ENCODE measurements around the gene TSHZ2. TPM values are rescaled to one million over a fixed set of nuclear protein-coding genes. Genes with fewer than 3 reads are reported as not detected.
"Not testable (repeated sequence)": the region's sequence is repeated elsewhere in the genome, so short reads cannot be mapped to it uniquely, and the experiment has no call there.

The TSHZ2 gene
- total and polyA plus RNA-seq, 7 donors, result 1.2 to 32.7 (median 14.0) TPM

DNA sequence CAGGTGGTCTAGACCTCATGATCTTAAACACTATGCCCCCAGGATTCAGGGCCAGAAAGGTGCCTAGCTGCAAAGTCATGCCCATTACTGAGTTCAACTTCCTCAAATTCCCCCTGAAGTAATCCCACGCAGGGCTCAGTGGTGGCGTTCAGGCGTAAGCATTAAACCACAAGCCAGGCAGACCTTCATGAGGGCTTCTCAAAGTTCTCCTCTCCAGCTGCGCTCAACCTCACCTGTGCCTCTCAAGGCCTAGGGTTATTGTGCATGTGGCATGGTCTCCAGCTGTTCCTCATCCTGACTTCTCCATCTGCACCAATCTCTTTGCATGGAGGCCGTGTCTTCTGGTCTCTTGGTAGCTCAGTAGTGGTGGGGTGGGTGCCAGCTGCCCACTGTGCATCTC, 113.6 kb downstream of the TSHZ2 start:
- H3K27me3 ChIP-seq, result no peaks in the 10 kb centered on the region
- intact Hi-C loops (cut with DNase I), result no loop called here
- TF ChIP-seq, protein P1, sequence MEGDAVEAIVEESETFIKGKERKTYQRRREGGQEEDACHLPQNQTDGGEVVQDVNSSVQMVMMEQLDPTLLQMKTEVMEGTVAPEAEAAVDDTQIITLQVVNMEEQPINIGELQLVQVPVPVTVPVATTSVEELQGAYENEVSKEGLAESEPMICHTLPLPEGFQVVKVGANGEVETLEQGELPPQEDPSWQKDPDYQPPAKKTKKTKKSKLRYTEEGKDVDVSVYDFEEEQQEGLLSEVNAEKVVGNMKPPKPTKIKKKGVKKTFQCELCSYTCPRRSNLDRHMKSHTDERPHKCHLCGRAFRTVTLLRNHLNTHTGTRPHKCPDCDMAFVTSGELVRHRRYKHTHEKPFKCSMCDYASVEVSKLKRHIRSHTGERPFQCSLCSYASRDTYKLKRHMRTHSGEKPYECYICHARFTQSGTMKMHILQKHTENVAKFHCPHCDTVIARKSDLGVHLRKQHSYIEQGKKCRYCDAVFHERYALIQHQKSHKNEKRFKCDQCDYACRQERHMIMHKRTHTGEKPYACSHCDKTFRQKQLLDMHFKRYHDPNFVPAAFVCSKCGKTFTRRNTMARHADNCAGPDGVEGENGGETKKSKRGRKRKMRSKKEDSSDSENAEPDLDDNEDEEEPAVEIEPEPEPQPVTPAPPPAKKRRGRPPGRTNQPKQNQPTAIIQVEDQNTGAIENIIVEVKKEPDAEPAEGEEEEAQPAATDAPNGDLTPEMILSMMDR (IDR thresholded peaks at IDR 0.05), result no peak
- TF ChIP-seq POLR2A (IDR thresholded peaks at IDR 0.05), result no peak
- no peak for TF ChIP-seq POLR2AphosphoS5 (IDR thresholded peaks at IDR 0.05)
- no peak for TF ChIP-seq EP300 (IDR thresholded peaks at IDR 0.05)
- peaks cover 0 to 4% (median 0%) of the 10 kb centered on the region in 4 donors for H3K4me1 ChIP-seq
- H3K27ac ChIP-seq, result no peak overlapping the region
- no peaks in the 10 kb centered on the region for H3K9me3 ChIP-seq
- 69 to 85% methylated on average over 5 of the region's 5 CpGs for WGBS, 2 donors
- no peaks in the 10 kb centered on the region for H3K36me3 ChIP-seq
- no peak overlapping the region for H3K4me3 ChIP-seq
- no peak for DNase-seq

DNA sequence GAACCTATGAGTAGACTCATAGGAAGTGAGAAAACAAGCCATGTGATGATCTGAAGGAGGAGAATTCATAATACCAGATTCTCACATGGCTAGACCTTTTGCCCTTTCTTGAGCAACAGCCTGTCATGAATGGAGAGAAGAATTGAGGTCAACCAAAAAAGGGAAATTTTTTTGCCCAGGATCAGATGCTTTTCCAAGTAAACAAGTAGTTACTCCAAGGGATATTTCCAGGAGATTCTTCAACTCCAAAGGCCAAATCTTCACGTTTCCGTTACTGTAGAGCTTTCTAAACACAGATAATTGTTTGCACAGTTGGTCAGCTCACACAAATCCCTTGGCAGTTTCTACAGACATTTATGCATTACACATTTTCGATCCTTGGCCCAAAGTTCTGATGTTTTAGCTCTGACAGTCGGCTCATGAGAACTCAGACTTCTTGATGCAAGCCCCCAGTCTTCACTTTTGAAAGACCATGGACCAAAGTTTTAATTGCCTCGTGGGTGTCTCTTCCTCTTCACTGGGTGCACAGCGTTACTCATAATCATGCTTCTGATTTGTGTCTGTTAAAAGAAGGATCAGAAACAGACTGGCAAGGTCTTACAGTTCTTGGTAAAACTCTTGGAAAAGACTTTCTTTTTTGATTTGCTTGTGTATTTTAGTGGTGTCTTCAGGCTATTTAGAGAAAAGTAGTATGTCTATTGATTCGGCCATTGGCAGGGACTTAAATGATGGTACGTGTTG, 115.0 kb downstream of the TSHZ2 start:
- WGBS, 2 donors, result 73 to 74% methylated on average over 8 of the region's 8 CpGs
- Histone ChIP-seq H3K4me1 (peaks cover 0 to 4% (median 0%) of the 10 kb centered on the region in 4 donors), H3K9me3 (no peaks in the 10 kb centered on the region), H3K27me3 (no peaks in the 10 kb centered on the region), H3K27ac (peak overlapping the region in 2 of 4 donors; percentile 26 to 44), H3K4me3 (no peak overlapping the region), H3K36me3 (no peaks in the 10 kb centered on the region)
- TF ChIP-seq POLR2AphosphoS5 (IDR thresholded peaks at IDR 0.05), result peak; percentile 34 to 46 (median 38)
- no peak for TF ChIP-seq EP300 (IDR thresholded peaks at IDR 0.05)
- no peak for TF ChIP-seq POLR2A (IDR thresholded peaks at IDR 0.05)
- TF ChIP-seq, protein P1 (IDR thresholded peaks at IDR 0.05), result no peak
- intact Hi-C loops (cut with DNase I), result no loop called here
- no peak for DNase-seq

DNA sequence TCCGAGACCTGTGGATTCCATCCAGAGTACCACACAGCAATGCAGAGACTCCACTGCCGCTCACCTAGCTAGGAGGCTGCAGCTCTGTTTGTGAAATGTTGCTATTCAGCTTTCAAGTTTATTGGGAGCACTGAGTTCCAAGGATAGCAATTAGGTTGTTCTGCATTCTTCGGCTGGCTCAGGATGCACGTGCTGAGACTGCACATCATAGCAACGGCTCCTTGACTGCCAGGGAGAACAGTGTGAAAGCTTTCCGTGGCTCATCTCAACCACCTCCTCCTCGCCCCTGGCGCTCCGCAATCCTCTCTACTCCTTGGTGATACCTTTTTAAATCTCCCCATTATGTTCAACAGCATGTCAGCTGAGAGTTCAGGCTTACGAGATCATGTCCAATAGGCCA, 116.6 kb downstream of the TSHZ2 start:
- TF ChIP-seq EP300 (IDR thresholded peaks at IDR 0.05) (no peak), POLR2A (IDR thresholded peaks at IDR 0.05) (no peak), POLR2AphosphoS5 (IDR thresholded peaks at IDR 0.05) (no peak)
- TF ChIP-seq, protein P1 (IDR thresholded peaks at IDR 0.05), result no peak
- Histone ChIP-seq H3K36me3 (no peaks in the 10 kb centered on the region), H3K4me3 (no peak overlapping the region), H3K4me1 (peaks cover 0 to 4% (median 0%) of the 10 kb centered on the region in 4 donors), H3K27ac (no peak overlapping the region), H3K9me3 (no peaks in the 10 kb centered on the region), H3K27me3 (no peaks in the 10 kb centered on the region)
- no peak for DNase-seq
- 77 to 78% methylated on average over 10 of the region's 10 CpGs for WGBS, 2 donors
- intact Hi-C loops (cut with DNase I), result no loop called here

DNA sequence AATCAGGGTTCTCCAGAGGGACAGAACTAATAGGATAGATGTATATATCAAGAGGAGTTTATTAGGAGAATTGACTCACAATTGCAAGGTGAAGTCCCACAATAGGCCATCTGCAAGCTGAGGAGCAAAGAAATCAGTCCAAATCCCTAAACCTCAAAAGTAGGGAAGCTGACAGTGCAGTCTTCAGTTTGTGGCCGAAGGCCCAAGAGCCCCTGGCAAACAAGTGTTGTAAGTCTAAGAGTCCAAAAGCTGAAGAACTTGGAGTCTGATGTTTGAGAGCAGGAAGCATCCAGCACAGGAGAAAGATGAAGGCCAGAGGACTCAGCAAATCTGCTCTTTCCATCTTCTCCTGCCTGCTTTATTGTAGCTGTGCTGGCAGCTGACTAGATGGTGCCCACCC, 117.7 kb downstream of the TSHZ2 start:
- intact Hi-C loops (cut with DNase I); DNase-seq; H3K36me3 ChIP-seq: not testable (repeated sequence)

DNA sequence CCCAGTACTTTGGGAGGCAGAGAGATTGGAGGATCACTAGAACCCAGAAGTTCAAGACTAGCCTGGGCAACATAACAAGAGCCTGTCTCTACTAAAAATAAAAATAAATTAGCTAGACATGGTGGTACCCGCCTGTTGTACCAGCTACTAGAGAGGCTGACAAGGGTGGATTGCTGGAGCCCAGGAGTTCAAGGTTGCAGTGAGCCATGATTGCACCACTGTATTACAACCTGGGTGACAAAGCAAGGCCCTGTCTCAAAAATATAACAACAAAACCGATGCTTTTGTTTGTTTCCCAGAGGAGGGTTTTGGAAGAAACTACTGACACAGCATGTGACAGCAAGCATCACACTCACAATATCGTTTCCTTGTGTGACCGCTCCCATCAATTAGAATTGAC, 119.6 kb downstream of the TSHZ2 start:
- H3K4me1 ChIP-seq, result peaks cover 0 to 4% (median 0%) of the 10 kb centered on the region in 4 donors
- TF ChIP-seq POLR2A (IDR thresholded peaks at IDR 0.05), result no peak
- TF ChIP-seq POLR2AphosphoS5 (IDR thresholded peaks at IDR 0.05), result no peak
- no peak for TF ChIP-seq EP300 (IDR thresholded peaks at IDR 0.05)
- TF ChIP-seq, protein P1 (IDR thresholded peaks at IDR 0.05), result no peak
- no peak for DNase-seq
- H3K36me3 ChIP-seq, result no peaks in the 10 kb centered on the region
- no peaks in the 10 kb centered on the region for H3K9me3 ChIP-seq
- intact Hi-C loops (cut with DNase I), result no loop called here
- WGBS, 2 donors, result 72 to 87% methylated on average over 4 of the region's 4 CpGs
- no peaks in the 10 kb centered on the region for H3K27me3 ChIP-seq
- H3K27ac ChIP-seq, result no peak overlapping the region
- H3K4me3 ChIP-seq, result no peak overlapping the region

More for the DNA sequence above, 117.7 kb downstream of the TSHZ2 start:
- H3K4me1 ChIP-seq, H3K27me3 ChIP-seq, H3K27ac ChIP-seq, H3K4me3 ChIP-seq, H3K9me3 ChIP-seq: not testable (repeated sequence)
- WGBS, 2 donors, result 86 to 87% methylated on average over 1 of the region's 1 CpG
